Measurements from ENCODE around the gene HOXA2. TPM values are rescaled to one million over a fixed set of nuclear protein-coding genes. Genes with fewer than 3 reads are reported as not detected.
A peak's percentile ranks its signal among the peaks of the same experiment; 100 is the strongest.

Gene HOXA2
- total and polyA plus RNA-seq, 7 donors: 0.17 to 1.1 (median 0.42) TPM

GRCh38 chr7:27148756-27149641 lies 46.5 kb upstream of the HOXA2 start:
- H3K9me3 ChIP-seq: no peaks in the 10 kb centered on the region
- peaks cover 0 to 19% of the 10 kb centered on the region in 2 donors for H3K36me3 ChIP-seq (ENCODE audit: insufficient read depth in 1 of 2, low read depth in 1 of 2)
- DNase-seq (peak in 1 of 2 donors; percentile 59), ATAC-seq (no peak)
- 7 to 18% (median 9%) methylated on average over 30 of the region's 30 CpGs for WGBS, 3 donors
- H3K27me3 ChIP-seq (ENCODE audit: insufficient read depth in 3 of 3, low read length in 2 of 3): no peaks in the 10 kb centered on the region
- peak overlapping the region; percentile 75 for H3K4me3 ChIP-seq
- TF ChIP-seq CTCF (IDR thresholded peaks at IDR 0.05): no peak
- intact Hi-C loops (cut with DNase I): loop anchor here in 1 of 2 donors (10.0 kb wide), 1 partner anchor 754 kb away; no protein-coding TSS in a partner anchor
- H3K27ac ChIP-seq: peak overlapping the region; percentile 84
- H3K4me1 ChIP-seq: peaks cover 29% of the 10 kb centered on the region

GRCh38 chr7:27148031-27148755 lies 45.7 kb upstream of the HOXA2 start:
- Histone ChIP-seq H3K4me1 (peaks cover 29% of the 10 kb centered on the region), H3K4me3 (peak overlapping the region; percentile 75), H3K9me3 (no peaks in the 10 kb centered on the region), H3K27me3 (ENCODE audit: insufficient read depth in 3 of 3, low read length in 2 of 3) (no peaks in the 10 kb centered on the region), H3K27ac (peak overlapping the region; percentile 84), H3K36me3 (ENCODE audit: insufficient read depth in 1 of 2, low read depth in 1 of 2) (peaks cover 0 to 26% of the 10 kb centered on the region in 2 donors)
- peak; percentile 44 to 82 for DNase-seq
- intact Hi-C loops (cut with DNase I): loop anchor here in 1 of 2 donors (10.0 kb wide), 1 partner anchor 753 kb away; no protein-coding TSS in a partner anchor
- 4 to 10% (median 4%) methylated on average over 27 to 28 of the region's 28 CpGs for WGBS, 3 donors
- no peak for TF ChIP-seq CTCF (IDR thresholded peaks at IDR 0.05)
- peak in 3 of 4 donors; percentile 4 to 29 (median 17) for ATAC-seq

GRCh38 chr7:27147199-27148030 lies 44.9 kb upstream of the HOXA2 start, which contains the start of gene HOXA6:
HOXA6 (minus strand) TSS chr7:27147774; CDS start chr7:27147749, 25 bp downstream.
- DNase-seq: peak; percentile 78 to 91
- 16 to 22% (median 19%) methylated on average over 60 to 63 of the region's 63 CpGs for WGBS, 3 donors

More at GRCh38 chr7:27147199-27148030, 44.9 kb upstream of the HOXA2 start, which contains the start of gene HOXA6:
- peak in 3 of 4 donors; percentile 29 to 57 (median 34) for ATAC-seq
- intact Hi-C loops (cut with DNase I): loop anchor here in 1 of 2 donors (10.0 kb wide), 1 partner anchor 753 kb away; no protein-coding TSS in a partner anchor
- H3K4me1 ChIP-seq: peaks cover 23% of the 10 kb centered on the region
- H3K27ac ChIP-seq: peak within 1 kb of the TSS; percentile 84
- H3K9me3 ChIP-seq: no peaks in the 10 kb centered on the region
- no peaks in the 10 kb centered on the region for H3K27me3 ChIP-seq (ENCODE audit: insufficient read depth in 3 of 3, low read length in 2 of 3)
- H3K36me3 ChIP-seq (ENCODE audit: insufficient read depth in 1 of 2, low read depth in 1 of 2): peaks cover 0 to 30% of the 10 kb centered on the region in 2 donors
- TF ChIP-seq CTCF (IDR thresholded peaks at IDR 0.05): no peak
- H3K4me3 ChIP-seq: peak within 1 kb of the TSS; percentile 75

All from psoas muscle (tissue), 8 donors.